Tibial nerve (tissue), 4 donors: ENCODE results near the gene CTNNA3.

Experiments
- EP300 ChIP-seq, 2 donors: sonication (generic); formaldehyde crosslinking; IDR thresholded peaks; one replicate each; pipeline ENCODE4 v1.6.1; 2017; ENCODE audit warnings: antibody characterized with exemption in 2 of 2, mild to moderate bottlenecking in 1 of 2
- POLR2A ChIP-seq, 2 donors: fragments of 450-650 bp; IDR thresholded peaks; one replicate each; pipeline ENCODE4 v1.6.1; 2017; ENCODE audit warnings: antibody characterized with exemption in 2 of 2, mild to moderate bottlenecking in 2 of 2, moderate library complexity in 2 of 2
- TF ChIP-seq, protein P1 (sequence below), 5 experiments: fragments of 200-600 bp in 3 of 5; fragments of 450-650 bp in 2 of 5; sonication (generic) in 3 of 5; IDR thresholded peaks; one replicate each; pipeline ENCODE4 v1.5.1; 2016 to 2019; ENCODE audit warnings: antibody characterized with exemption in 5 of 5, mild to moderate bottlenecking in 3 of 5, moderate library complexity in 2 of 5

DNA sequence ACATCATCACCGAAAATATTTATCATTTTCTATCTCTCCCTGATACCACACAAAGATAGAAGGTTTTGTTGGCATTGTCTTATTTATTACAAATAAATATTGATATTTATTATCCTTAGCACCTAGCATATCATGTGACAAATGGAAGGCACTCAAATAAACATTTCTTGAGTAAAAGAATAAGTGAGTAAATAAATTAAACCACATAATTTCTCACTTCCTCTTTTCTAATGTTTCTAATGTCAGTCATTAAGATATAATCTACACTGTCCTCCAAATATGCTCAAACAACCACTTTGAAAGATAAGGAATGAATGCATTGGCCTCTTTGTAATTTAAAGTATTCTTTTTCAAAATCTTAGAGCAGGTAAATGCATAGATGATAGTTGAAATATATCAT lies 1797.9 kb downstream of the CTNNA3 start:
- no peak for TF ChIP-seq POLR2A (IDR thresholded peaks at IDR 0.05)
- TF ChIP-seq, protein P1, sequence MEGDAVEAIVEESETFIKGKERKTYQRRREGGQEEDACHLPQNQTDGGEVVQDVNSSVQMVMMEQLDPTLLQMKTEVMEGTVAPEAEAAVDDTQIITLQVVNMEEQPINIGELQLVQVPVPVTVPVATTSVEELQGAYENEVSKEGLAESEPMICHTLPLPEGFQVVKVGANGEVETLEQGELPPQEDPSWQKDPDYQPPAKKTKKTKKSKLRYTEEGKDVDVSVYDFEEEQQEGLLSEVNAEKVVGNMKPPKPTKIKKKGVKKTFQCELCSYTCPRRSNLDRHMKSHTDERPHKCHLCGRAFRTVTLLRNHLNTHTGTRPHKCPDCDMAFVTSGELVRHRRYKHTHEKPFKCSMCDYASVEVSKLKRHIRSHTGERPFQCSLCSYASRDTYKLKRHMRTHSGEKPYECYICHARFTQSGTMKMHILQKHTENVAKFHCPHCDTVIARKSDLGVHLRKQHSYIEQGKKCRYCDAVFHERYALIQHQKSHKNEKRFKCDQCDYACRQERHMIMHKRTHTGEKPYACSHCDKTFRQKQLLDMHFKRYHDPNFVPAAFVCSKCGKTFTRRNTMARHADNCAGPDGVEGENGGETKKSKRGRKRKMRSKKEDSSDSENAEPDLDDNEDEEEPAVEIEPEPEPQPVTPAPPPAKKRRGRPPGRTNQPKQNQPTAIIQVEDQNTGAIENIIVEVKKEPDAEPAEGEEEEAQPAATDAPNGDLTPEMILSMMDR (IDR thresholded peaks at IDR 0.05), result no peak
- no peak for TF ChIP-seq EP300 (IDR thresholded peaks at IDR 0.05)
